ENCODE measurements around the gene TFEB.

Gene TFEB

DNA sequence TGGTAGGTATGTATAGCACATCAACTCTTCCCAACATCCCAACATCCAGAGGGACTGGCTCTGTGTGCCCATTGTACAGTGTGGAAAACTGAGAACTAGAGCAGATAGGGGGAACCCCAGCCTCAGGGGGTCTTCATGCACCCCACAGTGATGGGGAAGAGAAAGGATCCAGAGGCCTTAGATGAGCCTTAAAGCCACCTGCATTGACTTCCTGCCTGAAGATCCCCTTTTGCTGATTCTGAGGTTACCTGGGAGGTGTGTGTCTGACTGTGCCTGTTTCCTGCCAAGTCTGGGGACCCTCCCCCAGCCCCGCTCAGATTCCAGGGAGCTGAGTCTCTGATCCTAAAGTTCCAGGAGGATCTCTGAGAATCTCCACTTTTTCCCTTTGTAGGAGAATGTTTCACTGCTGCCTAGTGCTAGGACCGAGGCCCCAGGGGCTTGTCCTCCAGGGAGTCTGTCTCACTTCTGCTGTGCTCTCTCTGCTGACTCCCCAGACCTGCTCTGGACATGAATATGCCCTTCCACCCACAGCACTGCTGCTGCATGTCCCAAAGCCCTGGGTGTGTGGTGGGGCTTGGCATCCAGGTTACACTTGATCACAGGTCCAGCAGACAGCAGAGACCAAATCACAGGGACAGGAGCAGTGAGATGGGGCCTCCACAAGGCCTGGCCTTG lies 24.6 kb upstream of the TFEB start:
- Histone ChIP-seq H2BK15ac (ENCODE audit: low read depth, poor library complexity, severe bottlenecking) (no peak overlapping the region), H3K23ac (ENCODE audit: low read length in 2 of 2) (no peak overlapping the region), H4K8ac (ENCODE audit: low read length) (no peak overlapping the region), H2BK120ac (ENCODE audit: low read depth, low read length) (no peak overlapping the region), H3K4me2 (ENCODE audit: low read length, poor library complexity, severe bottlenecking) (no peak overlapping the region), H4K91ac (ENCODE audit: low read length) (no peak overlapping the region), H3K14ac (ENCODE audit: low read length in 2 of 2) (peak overlapping the region in 1 of 2 experiments; percentile 10), H2AK5ac (ENCODE audit: low read length, severe bottlenecking) (no peak overlapping the region), H2AFZ (ENCODE audit: low read depth, low read length) (no peak overlapping the region), H3K27ac (ENCODE audit: low read length, poor library complexity, severe bottlenecking) (no peak overlapping the region), H3K9ac (ENCODE audit: low read length) (no peak overlapping the region), H3K9me3 (ENCODE audit: control insufficient read depth, low read length) (no peaks in the 10 kb centered on the region), H3K79me1 (replicated peaks; ENCODE audit: low read length, poor library complexity, severe bottlenecking) (no peaks in the 10 kb centered on the region), H3K36me3 (ENCODE audit: control insufficient read depth in 1 of 2, insufficient read depth in 2 of 2, low read depth in 1 of 2, low read length in 2 of 2) (no peaks in the 10 kb centered on the region), H3K4me3 (ENCODE audit: insufficient read depth in 1 of 2, low read depth in 1 of 2, low read length in 2 of 2) (no peak overlapping the region), H2BK12ac (ENCODE audit: low read length in 2 of 2) (no peak overlapping the region), H3K4me1 (ENCODE audit: control insufficient read depth, insufficient read depth, low read depth, low read length) (peaks cover 5% of the 10 kb centered on the region), H3K18ac (ENCODE audit: low read depth in 1 of 2, low read length in 2 of 2) (no peak overlapping the region), H3K4ac (ENCODE audit: low read depth in 1 of 2, low read length in 2 of 2) (no peak overlapping the region), H2BK5ac (ENCODE audit: low read depth, low read length, poor library complexity, severe bottlenecking) (no peak overlapping the region), H3K27me3 (ENCODE audit: control insufficient read depth in 1 of 2, insufficient read depth in 1 of 2, low read length in 2 of 2) (peaks cover 0 to 27% of the 10 kb centered on the region in 2 experiments)
- DNase-seq = no peak
- WGBS = 72% methylated on average over 2 of the region's 2 CpGs

DNA sequence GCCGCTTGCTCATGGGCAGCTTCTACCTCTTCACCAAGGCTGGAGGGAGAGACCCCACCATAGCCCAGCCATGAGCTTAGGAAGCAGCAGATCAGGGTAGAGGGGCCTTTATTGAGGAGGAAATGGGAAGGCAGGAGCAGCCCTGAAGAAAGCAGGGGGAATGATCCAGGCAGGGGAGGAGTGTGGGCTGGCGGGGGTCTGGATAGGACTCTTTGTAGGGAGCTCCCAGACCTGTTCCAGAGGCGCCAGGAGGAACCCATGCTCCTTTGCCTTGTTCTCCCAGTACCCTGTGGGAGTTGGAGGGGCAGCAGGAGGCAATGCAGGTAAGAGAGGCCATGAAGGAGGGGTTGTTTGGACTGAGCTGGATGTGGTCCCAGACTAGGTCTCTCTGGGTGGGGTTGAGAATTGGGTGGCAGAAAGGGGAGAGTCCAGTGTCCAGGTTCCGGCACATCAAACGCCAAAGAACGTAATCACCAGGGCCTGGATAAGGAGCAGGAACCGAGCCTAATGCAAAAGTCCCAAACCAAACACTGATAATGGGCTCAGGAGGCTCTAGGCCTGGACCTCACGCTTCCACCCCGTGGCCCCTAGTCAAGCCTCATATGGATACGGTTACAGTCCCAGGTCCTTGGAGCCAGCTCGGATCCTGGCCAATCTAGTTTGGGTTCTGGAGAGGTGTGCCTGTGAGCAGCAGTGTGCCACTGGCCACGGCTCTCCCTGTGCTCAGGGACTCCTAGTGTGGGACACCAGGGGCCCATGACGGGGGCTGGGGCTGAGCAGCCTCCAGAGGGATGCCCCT lies 23.9 kb upstream of the TFEB start:
- Histone ChIP-seq H2BK120ac (ENCODE audit: low read depth, low read length) (no peak overlapping the region), H3K9me3 (ENCODE audit: control insufficient read depth, low read length) (no peaks in the 10 kb centered on the region), H3K18ac (ENCODE audit: low read depth in 1 of 2, low read length in 2 of 2) (peak overlapping the region in 1 of 2 experiments; percentile 21), H3K4me2 (ENCODE audit: low read length, poor library complexity, severe bottlenecking) (no peak overlapping the region), H4K91ac (ENCODE audit: low read length) (no peak overlapping the region), H3K27ac (ENCODE audit: low read length, poor library complexity, severe bottlenecking) (no peak overlapping the region), H3K4ac (ENCODE audit: low read depth in 1 of 2, low read length in 2 of 2) (no peak overlapping the region), H3K23ac (ENCODE audit: low read length in 2 of 2) (no peak overlapping the region), H3K4me1 (ENCODE audit: control insufficient read depth, insufficient read depth, low read depth, low read length) (peaks cover 5% of the 10 kb centered on the region), H2AFZ (ENCODE audit: low read depth, low read length) (no peak overlapping the region), H3K9ac (ENCODE audit: low read length) (no peak overlapping the region), H3K79me1 (replicated peaks; ENCODE audit: low read length, poor library complexity, severe bottlenecking) (no peaks in the 10 kb centered on the region), H2BK15ac (ENCODE audit: low read depth, poor library complexity, severe bottlenecking) (no peak overlapping the region), H3K27me3 (ENCODE audit: control insufficient read depth in 1 of 2, insufficient read depth in 1 of 2, low read length in 2 of 2) (peaks cover 0 to 31% of the 10 kb centered on the region in 2 experiments), H4K8ac (ENCODE audit: low read length) (no peak overlapping the region), H3K36me3 (ENCODE audit: control insufficient read depth in 1 of 2, insufficient read depth in 2 of 2, low read depth in 1 of 2, low read length in 2 of 2) (no peaks in the 10 kb centered on the region), H3K4me3 (ENCODE audit: insufficient read depth in 1 of 2, low read depth in 1 of 2, low read length in 2 of 2) (no peak overlapping the region), H3K14ac (ENCODE audit: low read length in 2 of 2) (no peak overlapping the region), H2AK5ac (ENCODE audit: low read length, severe bottlenecking) (no peak overlapping the region), H2BK5ac (ENCODE audit: low read depth, low read length, poor library complexity, severe bottlenecking) (no peak overlapping the region), H2BK12ac (ENCODE audit: low read length in 2 of 2) (no peak overlapping the region)
- DNase-seq = no peak
- 88% methylated on average over 12 of the region's 13 CpGs for WGBS

DNA sequence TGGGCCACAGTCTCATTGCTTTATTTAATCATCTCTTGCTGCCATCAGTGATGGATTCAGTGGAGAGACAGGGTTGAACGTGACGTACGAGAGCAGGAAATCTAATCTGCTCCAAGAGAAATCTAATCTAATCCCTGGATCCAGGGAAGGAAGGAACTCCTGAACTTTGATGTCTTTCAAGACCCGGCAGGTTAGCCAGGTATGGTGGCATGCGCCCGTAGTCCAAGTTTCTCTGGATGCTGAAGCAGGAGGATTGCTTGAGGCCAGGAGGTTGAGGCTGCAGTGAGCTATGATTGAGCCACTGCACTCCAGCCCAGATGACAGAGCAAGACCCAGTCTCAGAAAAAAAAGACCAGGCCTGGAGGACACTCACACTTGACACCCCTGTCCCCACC lies 23.2 kb upstream of the TFEB start:
- Histone ChIP-seq H4K91ac (ENCODE audit: low read length) (no peak overlapping the region), H3K36me3 (ENCODE audit: control insufficient read depth in 1 of 2, insufficient read depth in 2 of 2, low read depth in 1 of 2, low read length in 2 of 2) (no peaks in the 10 kb centered on the region), H3K9me3 (ENCODE audit: control insufficient read depth, low read length) (no peaks in the 10 kb centered on the region), H2BK5ac (ENCODE audit: low read depth, low read length, poor library complexity, severe bottlenecking) (no peak overlapping the region), H4K8ac (ENCODE audit: low read length) (no peak overlapping the region), H3K9ac (ENCODE audit: low read length) (no peak overlapping the region), H2AK5ac (ENCODE audit: low read length, severe bottlenecking) (no peak overlapping the region), H3K4ac (ENCODE audit: low read depth in 1 of 2, low read length in 2 of 2) (no peak overlapping the region), H2BK12ac (ENCODE audit: low read length in 2 of 2) (no peak overlapping the region), H3K14ac (ENCODE audit: low read length in 2 of 2) (no peak overlapping the region), H3K4me1 (ENCODE audit: control insufficient read depth, insufficient read depth, low read depth, low read length) (peaks cover 5% of the 10 kb centered on the region), H3K23ac (ENCODE audit: low read length in 2 of 2) (no peak overlapping the region), H3K18ac (ENCODE audit: low read depth in 1 of 2, low read length in 2 of 2) (peak overlapping the region in 1 of 2 experiments; percentile 21), H3K27me3 (ENCODE audit: control insufficient read depth in 1 of 2, insufficient read depth in 1 of 2, low read length in 2 of 2) (peaks cover 5 to 38% of the 10 kb centered on the region in 2 experiments), H3K27ac (ENCODE audit: low read length, poor library complexity, severe bottlenecking) (no peak overlapping the region), H2BK15ac (ENCODE audit: low read depth, poor library complexity, severe bottlenecking) (no peak overlapping the region), H2BK120ac (ENCODE audit: low read depth, low read length) (no peak overlapping the region), H2AFZ (ENCODE audit: low read depth, low read length) (no peak overlapping the region), H3K79me1 (replicated peaks; ENCODE audit: low read length, poor library complexity, severe bottlenecking) (no peaks in the 10 kb centered on the region), H3K4me2 (ENCODE audit: low read length, poor library complexity, severe bottlenecking) (no peak overlapping the region), H3K4me3 (ENCODE audit: insufficient read depth in 1 of 2, low read depth in 1 of 2, low read length in 2 of 2) (no peak overlapping the region)
- no peak for DNase-seq
- 94% methylated on average over 6 of the region's 6 CpGs for whole genome bisulfite sequencing

DNA sequence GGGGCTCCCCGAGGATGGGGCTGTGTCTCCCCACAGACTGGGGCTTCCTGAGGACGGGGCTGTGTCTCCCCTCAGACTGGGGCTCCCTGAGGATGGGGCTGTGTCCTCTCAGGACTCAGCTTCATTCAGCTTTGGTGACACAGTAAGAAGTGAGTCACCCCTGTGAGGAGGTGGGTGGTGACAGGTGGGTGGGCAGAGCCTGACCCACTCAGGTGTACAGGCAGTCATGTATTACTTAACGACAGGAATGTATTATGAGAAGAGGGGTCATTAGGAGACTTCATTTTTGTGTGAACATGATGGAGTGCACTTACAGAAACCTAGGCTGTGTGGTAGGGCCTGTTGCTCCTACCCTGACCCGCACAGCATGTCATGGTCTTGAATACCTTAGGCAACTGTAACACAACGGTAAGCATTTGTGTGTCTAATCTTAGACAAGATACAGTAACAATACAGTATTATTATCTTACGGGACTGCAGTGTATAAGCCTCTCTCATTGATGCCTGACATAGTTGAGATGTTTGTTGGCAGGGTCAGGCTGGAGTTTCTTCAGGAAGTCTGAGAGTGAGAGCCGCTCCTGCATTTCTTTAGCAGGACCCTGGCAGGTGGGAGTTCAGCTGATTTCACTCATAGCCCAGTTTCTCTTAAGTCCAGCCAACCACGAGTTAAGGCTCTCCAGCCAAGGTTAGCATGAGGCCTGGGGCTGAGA lies 22.7 kb upstream of the TFEB start:
- no peak overlapping the region for H3K4ac ChIP-seq (ENCODE audit: low read depth in 1 of 2, low read length in 2 of 2)
- no peak overlapping the region for H2AK5ac ChIP-seq (ENCODE audit: low read length, severe bottlenecking)
- no peak overlapping the region for H2AFZ ChIP-seq (ENCODE audit: low read depth, low read length)
- no peak overlapping the region for H3K4me2 ChIP-seq (ENCODE audit: low read length, poor library complexity, severe bottlenecking)
- H4K91ac ChIP-seq (ENCODE audit: low read length) = no peak overlapping the region
- H3K79me1 ChIP-seq (replicated peaks; ENCODE audit: low read length, poor library complexity, severe bottlenecking) = no peaks in the 10 kb centered on the region
- no peak overlapping the region for H2BK12ac ChIP-seq (ENCODE audit: low read length in 2 of 2)
- no peak overlapping the region for H4K8ac ChIP-seq (ENCODE audit: low read length)
- H3K36me3 ChIP-seq (ENCODE audit: control insufficient read depth in 1 of 2, insufficient read depth in 2 of 2, low read depth in 1 of 2, low read length in 2 of 2) = no peaks in the 10 kb centered on the region
- H3K27ac ChIP-seq (ENCODE audit: low read length, poor library complexity, severe bottlenecking) = no peak overlapping the region
- no peaks in the 10 kb centered on the region for H3K9me3 ChIP-seq (ENCODE audit: control insufficient read depth, low read length)
- H2BK15ac ChIP-seq (ENCODE audit: low read depth, poor library complexity, severe bottlenecking) = no peak overlapping the region
- H3K9ac ChIP-seq (ENCODE audit: low read length) = no peak overlapping the region
- no peak overlapping the region for H3K18ac ChIP-seq (ENCODE audit: low read depth in 1 of 2, low read length in 2 of 2)
- H3K27me3 ChIP-seq (ENCODE audit: control insufficient read depth in 1 of 2, insufficient read depth in 1 of 2, low read length in 2 of 2) = peaks cover 10 to 41% of the 10 kb centered on the region in 2 experiments
- no peak overlapping the region for H3K23ac ChIP-seq (ENCODE audit: low read length in 2 of 2)
- no peak for DNase-seq
- no peak overlapping the region for H2BK5ac ChIP-seq (ENCODE audit: low read depth, low read length, poor library complexity, severe bottlenecking)
- H2BK120ac ChIP-seq (ENCODE audit: low read depth, low read length) = no peak overlapping the region
- peaks cover 5% of the 10 kb centered on the region for H3K4me1 ChIP-seq (ENCODE audit: control insufficient read depth, insufficient read depth, low read depth, low read length)
- WGBS = 71% methylated on average over 7 of the region's 8 CpGs
- no peak overlapping the region for H3K14ac ChIP-seq (ENCODE audit: low read length in 2 of 2)
- no peak overlapping the region for H3K4me3 ChIP-seq (ENCODE audit: insufficient read depth in 1 of 2, low read depth in 1 of 2, low read length in 2 of 2)

Measured in mesenchymal stem cell (in vitro differentiated cells and primary cell).